C4-2B (cell line): ENCODE results near the gene PAK4.
"Not testable (repeated sequence)": the region's sequence is repeated elsewhere in the genome, so short reads cannot be mapped to it uniquely, and the experiment has no call there.

ENCODE experiments used
- H3K27ac ChIP-seq: fragments of 450-650 bp; 2 replicates; pipeline ENCODE4 v1.5.1; 2017
- CTCF ChIP-seq: fragments of 450-650 bp; conservative IDR thresholded peaks from 2 replicates; pipeline ENCODE4 v1.5.1; 2017; ENCODE audit warnings: mild to moderate bottlenecking
- ZFX ChIP-seq: fragments of 450-650 bp; IDR thresholded peaks from 2 replicates; pipeline ENCODE4 v1.6.1; 2017

The PAK4 gene

GRCh38 chr19:39206122-39206521 lies 80.5 kb downstream of the PAK4 start:
- no peak for TF ChIP-seq CTCF
- TF ChIP-seq ZFX, result no peak
- H3K27ac ChIP-seq, result no peak overlapping the region

GRCh38 chr19:39207293-39207836 lies 81.8 kb downstream of the PAK4 start:
- H3K27ac ChIP-seq, result no peak overlapping the region
- TF ChIP-seq CTCF (no peak), ZFX (no peak)

GRCh38 chr19:39208175-39208795 lies 82.7 kb downstream of the PAK4 start:
- no peak overlapping the region for H3K27ac ChIP-seq
- TF ChIP-seq CTCF, result no peak
- TF ChIP-seq ZFX, result no peak

- TF ChIP-seq ZFX (no peak), CTCF (no peak)
- no peak overlapping the region for H3K27ac ChIP-seq
These were observed 83.6 kb downstream of the PAK4 start for GRCh38 chr19:39209196-39209595.

- no peak overlapping the region for H3K27ac ChIP-seq
- TF ChIP-seq ZFX, result no peak
- TF ChIP-seq CTCF, result no peak
These were observed 86.3 kb downstream of the PAK4 start for GRCh38 chr19:39211731-39212374.

GRCh38 chr19:39212375-39212742 lies 86.8 kb downstream of the PAK4 start:
- H3K27ac ChIP-seq, result no peak overlapping the region
- TF ChIP-seq CTCF (peak; percentile 48), ZFX (no peak)

GRCh38 chr19:39215323-39215722 lies 89.7 kb downstream of the PAK4 start:
- not testable (repeated sequence) for H3K27ac ChIP-seq

GRCh38 chr19:39217094-39217493 lies 91.5 kb downstream of the PAK4 start:
- TF ChIP-seq ZFX (no peak), CTCF (no peak)
- H3K27ac ChIP-seq, result no peak overlapping the region
